Heart right ventricle (tissue), 16 donors: ENCODE results near the gene DSCAM. TPM values are rescaled to one million over a fixed set of nuclear protein-coding genes. Genes with fewer than 3 reads are reported as not detected.

ENCODE experiments used
- ATAC-seq, 8 donors: fragments of 200-7000 bp; cut with Tn5 transposase; one replicate each; pipeline ENCODE4 v1.9.1; 2020; ENCODE audit warnings: mild to moderate bottlenecking in 8 of 8, moderate library complexity in 8 of 8, moderate number of reproducible peaks in 1 of 8
- DNase-seq, 2 donors: peaks; one replicate each; pipeline ENCODE4 v3.0.0-alpha.2; 2020
- H3K27ac ChIP-seq, 10 donors: fragments of 200-600 bp; sonication (generic) in 2 of 10; one replicate each; pipeline versions ENCODE4 v1.5.0 to v1.8.0; 2020 to 2022; ENCODE audit warnings: mild to moderate bottlenecking in 3 of 10
- H3K27me3 ChIP-seq, 7 donors: fragments of 200-600 bp; one replicate each; pipeline ENCODE4 v1.8.0; 2021 to 2022; ENCODE audit warnings: mild to moderate bottlenecking in 2 of 7
- H3K36me3 ChIP-seq, 9 donors: fragments of 200-600 bp; sonication (generic) in 1 of 9; one replicate each; pipeline versions ENCODE4 v1.5.0 to v1.8.0; 2020 to 2022; ENCODE audit warnings: mild to moderate bottlenecking in 2 of 9
- H3K4me1 ChIP-seq, 9 donors: fragments of 200-600 bp; sonication (generic) in 1 of 9; one replicate each; pipeline versions ENCODE4 v1.5.0 to v1.8.0; 2020 to 2022; ENCODE audit warnings: mild to moderate bottlenecking in 4 of 9
- H3K4me3 ChIP-seq, 10 donors: fragments of 200-600 bp; sonication (generic) in 2 of 10; one replicate each; pipeline versions ENCODE4 v1.5.0 to v1.8.0; 2020 to 2022; ENCODE audit warnings: mild to moderate bottlenecking in 7 of 10, moderate library complexity in 2 of 10
- H3K9me3 ChIP-seq, 11 donors: fragments of 200-600 bp in 10 of 11; sonication (generic) in 2 of 11; one replicate each; pipeline versions ENCODE4 v1.5.0 to v1.8.0; 2013 to 2022; ENCODE audit warnings: mild to moderate bottlenecking in 2 of 11, control low read depth in 1 of 11, moderate library complexity in 1 of 11
- CTCF ChIP-seq, 9 donors: fragments of 200-600 bp; sonication (generic) in 2 of 9; IDR thresholded peaks; one replicate each; pipeline versions ENCODE4 v1.5.0 to v1.8.0; 2021 to 2022; ENCODE audit warnings: antibody characterized with exemption in 9 of 9, mild to moderate bottlenecking in 5 of 9, moderate library complexity in 1 of 9
- WGBS, 2 donors: extraction: QIAGEN DNeasy Blood & Tissue Kit; methylation state at CpG; one replicate each; pipeline ENCODE4 v1.1.7; 2013; ENCODE audit warnings: inconsistent platforms in 1 of 2; 5-methylcytosine and 5-hydroxymethylcytosine counted together
- intact Hi-C, 10 donors: fragments of 100-400 bp; cut with DNase I; formaldehyde crosslinking; loops; one replicate each; pipeline versions ENCODE4 v1.11.1 to v1.14.2; 2022
- polyA plus RNA-seq, 2 donors: library from polyadenylated mRNA; stranded (reverse); fragments of 200-250 nt; gene quantifications; one replicate each; pipeline ENCODE4 v1.2.3, GENCODE V29; 2013
- total RNA-seq, 10 donors: library from RNA; stranded (reverse); fragmentation: NEBNext Ultra II Directional in 3 of 10; extraction: Animal tissue kit (Norgen Biotek cat#: 25700) in 3 of 10; gene quantifications; one replicate each; pipeline versions ENCODE4 v1.2.1 to v1.2.4, GENCODE V29; 2021 to 2023
- donor health status: Arrhythmogenic right ventricular cardiomyopathy.
- donor health status: ischemic (EF 13 %, LVEDD 7.1; RV severe dilation, severe dysfunction).
- donor health status: healthy with polysubstance abuse.
- donor health status: DM: no; HTN: yes; CAD: no.
- donor health status: DM: no; HTN: no; CAD: no.
- donor health status: ischemic (EF 25% LVEDD 6.9; RV normal size, moderate dysfunction).
- donor health status: ischemic (EF 25% LVEDD 5.7; RV mildly dilated, moderate dysfunction).
- donor health status: healthy.
- donor health status: DM: yes; HTN: yes; CAD: no.
- donor health status: Ischemic cardiomyopathy.
- donor health status: ischemic (EF 35%, LVEDD 5.7; RV mildly dilated, moderate dysfunction).
- donor health status: nonischemic (EF 11% LVEDD 7.7; RV severe dilation, severe dysfunction).
- donor health status: DM: yes; HTN: yes; CAD: no.
- donor health status: PGD.
- donor health status: ischemic (EF 29% LVEDD 5.4; RV normal size, mild dysfunction).
- donor health status: nonischemic (EF 23%, LVEDD 6.1; RV moderate dilation, normal function).

The DSCAM gene
- total and polyA plus RNA-seq, 12 donors: 0.03 to 0.04 TPM; not detected in 10

- Histone ChIP-seq H3K27ac (no peak overlapping the region), H3K4me1 (no peaks in the 10 kb centered on the region), H3K4me3 (no peak overlapping the region), H3K9me3 (peaks cover 0 to 5% (median 0%) of the 10 kb centered on the region in 11 donors), H3K36me3 (no peaks in the 10 kb centered on the region), H3K27me3 (no peaks in the 10 kb centered on the region)
- TF ChIP-seq CTCF (IDR thresholded peaks at IDR 0.05): no peak
- ATAC-seq (no peak), DNase-seq (no peak)
- 62 to 74% methylated on average over 1 of the region's 1 CpG for WGBS, 2 donors
- intact Hi-C loops: no loop called here
These were observed 835.6 kb downstream of the DSCAM start for GRCh38 chr21:40011371-40011770.

- ATAC-seq (no peak), DNase-seq (no peak)
- Histone ChIP-seq H3K4me3 (no peak overlapping the region), H3K27me3 (peaks cover 0 to 4% (median 0%) of the 10 kb centered on the region in 7 donors), H3K4me1 (peaks cover 0 to 7% (median 0%) of the 10 kb centered on the region in 9 donors), H3K36me3 (no peaks in the 10 kb centered on the region), H3K27ac (no peak overlapping the region), H3K9me3 (no peaks in the 10 kb centered on the region)
- intact Hi-C loops: no loop called here
- TF ChIP-seq CTCF (IDR thresholded peaks at IDR 0.05): no peak
- 44 to 48% methylated on average over 1 of the region's 1 CpG for whole genome bisulfite sequencing, 2 donors
These were observed 844.0 kb downstream of the DSCAM start for GRCh38 chr21:40002978-40003377.

GRCh38 chr21:39984286-39984991 lies 862.5 kb downstream of the DSCAM start:
- no peaks in the 10 kb centered on the region for H3K36me3 ChIP-seq
- TF ChIP-seq CTCF (IDR thresholded peaks at IDR 0.05): no peak
- no peaks in the 10 kb centered on the region for H3K4me1 ChIP-seq
- no peak for ATAC-seq
- intact Hi-C loops: no loop called here
- H3K27ac ChIP-seq: no peak overlapping the region
- H3K4me3 ChIP-seq: no peak overlapping the region
- no peak for DNase-seq
- peaks cover 0 to 7% (median 0%) of the 10 kb centered on the region in 7 donors for H3K27me3 ChIP-seq
- H3K9me3 ChIP-seq: no peaks in the 10 kb centered on the region
- WGBS, 2 donors: 86% methylated on average over 19 of the region's 19 CpGs

- no peak overlapping the region for H3K27ac ChIP-seq
- intact Hi-C loops: no loop called here
- DNase-seq: no peak
- peaks cover 0 to 15% (median 4%) of the 10 kb centered on the region in 7 donors for H3K27me3 ChIP-seq
- no peaks in the 10 kb centered on the region for H3K36me3 ChIP-seq
- no peaks in the 10 kb centered on the region for H3K9me3 ChIP-seq
- no peak overlapping the region for H3K4me3 ChIP-seq
- ATAC-seq: no peak
- WGBS, 2 donors: 73 to 79% methylated on average over 6 of the region's 6 CpGs
- H3K4me1 ChIP-seq: no peaks in the 10 kb centered on the region
- no peak for TF ChIP-seq CTCF (IDR thresholded peaks at IDR 0.05)
These were observed 866.6 kb downstream of the DSCAM start for GRCh38 chr21:39980241-39980820.
